ENCODE measurements around the gene TLCD3B.

Gene TLCD3B

GRCh38 chr16:29987371-29988085 is 43.5 kb downstream of the TLCD3B start:
- TF ChIP-seq CTCF (IDR thresholded peaks at IDR 0.05; ENCODE audit: control extremely low read depth, extremely low read depth, low read depth, missing control alignments), result no peak
- no peak for DNase-seq (ENCODE audit: extremely low spot score)
- CTCF ChIA-PET, result interaction anchor here (0.8 to 5.7 kb wide), 4 partner anchors 7 to 68 kb away, joined by 3 to 25 read pairs (median 6); partner anchors contain the start of genes HIRIP3 and TAOK2
- POLR2A ChIA-PET, result no interaction called here

- ChIA-PET POLR2A (no interaction called here), CTCF (interaction anchor here (1.6 to 5.7 kb wide), 4 partner anchors 8 to 68 kb away, joined by 4 to 25 read pairs (median 6); partner anchors contain the start of genes HIRIP3, TAOK2 and TMEM219)
- no peak for DNase-seq (ENCODE audit: extremely low spot score)
- TF ChIP-seq CTCF (IDR thresholded peaks at IDR 0.05; ENCODE audit: control extremely low read depth, extremely low read depth, low read depth, missing control alignments), result no peak
These were observed 44.1 kb downstream of the TLCD3B start for GRCh38 chr16:29986931-29987330.

GRCh38 chr16:29986231-29986630 is 44.8 kb downstream of the TLCD3B start:
- no peak for TF ChIP-seq CTCF (IDR thresholded peaks at IDR 0.05; ENCODE audit: control extremely low read depth, extremely low read depth, low read depth, missing control alignments)
- CTCF ChIA-PET, result interaction anchor here (1.0 to 5.7 kb wide), 5 partner anchors 9 to 46 kb away, joined by 3 to 25 read pairs (median 4); partner anchors contain the start of genes HIRIP3, TAOK2 and TMEM219
- no peak for DNase-seq (ENCODE audit: extremely low spot score)
- POLR2A ChIA-PET, result no interaction called here

- ChIA-PET POLR2A (no interaction called here), CTCF (interaction anchor here (1.0 to 5.7 kb wide), 7 partner anchors 10 to 178 kb away, joined by 3 to 25 read pairs (median 4); partner anchors contain the start of genes HIRIP3, TAOK2 and TMEM219)
- no peak for TF ChIP-seq CTCF (IDR thresholded peaks at IDR 0.05; ENCODE audit: control extremely low read depth, extremely low read depth, low read depth, missing control alignments)
- no peak for DNase-seq (ENCODE audit: extremely low spot score)
These were observed 45.7 kb downstream of the TLCD3B start for GRCh38 chr16:29985271-29985811.

- TF ChIP-seq CTCF (IDR thresholded peaks at IDR 0.05; ENCODE audit: control extremely low read depth, extremely low read depth, low read depth, missing control alignments), result no peak
- POLR2A ChIA-PET, result no interaction called here
- DNase-seq (ENCODE audit: extremely low spot score), result no peak
- CTCF ChIA-PET, result interaction anchor here (1.2 to 5.7 kb wide), 3 partner anchors 10 to 177 kb away, joined by 3 to 25 read pairs (median 4); partner anchors contain the start of gene TAOK2
These were observed 46.3 kb downstream of the TLCD3B start for GRCh38 chr16:29984764-29985147.

- no peak for DNase-seq (ENCODE audit: extremely low spot score)
- POLR2A ChIA-PET, result no interaction called here
- TF ChIP-seq CTCF (IDR thresholded peaks at IDR 0.05; ENCODE audit: control extremely low read depth, extremely low read depth, low read depth, missing control alignments), result no peak
- CTCF ChIA-PET, result interaction anchor here (1.3 to 5.7 kb wide), 3 partner anchors 10 to 177 kb away, joined by 4 to 25 read pairs (median 4); partner anchors contain the start of gene TAOK2
These were observed 46.8 kb downstream of the TLCD3B start for GRCh38 chr16:29984137-29984763.
